IMR-90 (cell line): Measurements from ENCODE around the gene PBXIP1. TPM values are rescaled to one million over a fixed set of nuclear protein-coding genes. Genes with fewer than 3 reads are reported as not detected.

Source experiments
- ATAC-seq: fragments of 200-7000 bp; cut with Tn5 transposase; 2 replicates; pipeline ENCODE4 v1.9.1; 2020; ENCODE audit warnings: low read depth, mild to moderate bottlenecking, moderate library complexity
- BruUV-seq: library from RNA; stranded (reverse); fragments of 400-500 nt; replicated peaks from 2 replicates; lab custom pipeline; 2021; lab: Mats Ljungman, UMichigan
- CTCF ChIA-PET: fragments of 300-600 bp; formaldehyde crosslinking; extraction: SDS; loops from one replicate; lab custom pipeline; 2021; ENCODE audit warnings: antibody characterized with exemption; lab: Yijun Ruan, JAX
- POLR2A ChIA-PET: fragments of 300-600 bp; sonication (Branson Sonifier 250); formaldehyde crosslinking; loops from one replicate; lab custom pipeline; 2022; ENCODE audit warnings: antibody characterized with exemption; ENCODE audit not compliant: unreplicated experiment; lab: Charles Lee
- DNase-seq: peaks from one replicate; pipeline ENCODE4 v3.0.0; 2013
- H2AFZ ChIP-seq: replicated peaks from 2 replicates; pipeline ENCODE3; 2013; ENCODE audit warnings: low read length, mild to moderate bottlenecking; ENCODE audit not compliant: poor library complexity
- H2AK5ac ChIP-seq: 2 replicates; pipeline ENCODE4 v1.6.1; 2013; ENCODE audit warnings: low read depth, low read length, inconsistent platforms
- H2AK9ac ChIP-seq: replicated peaks from 2 replicates; pipeline ENCODE3; 2013; ENCODE audit warnings: mild to moderate bottlenecking, low read depth, low read length, moderate library complexity; ENCODE audit not compliant: poor library complexity
- H2BK120ac ChIP-seq: 2 replicates; pipeline ENCODE4 v1.6.1; 2013; ENCODE audit warnings: low read depth, low read length, inconsistent platforms
- H2BK15ac ChIP-seq: 3 replicates; pipeline ENCODE4 v1.6.1; 2013; ENCODE audit warnings: low read depth, low read length, inconsistent platforms
- H2BK20ac ChIP-seq: 2 replicates; pipeline ENCODE4 v1.6.1; 2013; ENCODE audit warnings: low read depth, mild to moderate bottlenecking, inconsistent platforms, low read length, moderate library complexity
- H2BK5ac ChIP-seq: 2 replicates; pipeline ENCODE4 v1.6.1; 2013; ENCODE audit warnings: mild to moderate bottlenecking, low read depth, low read length, inconsistent platforms; ENCODE audit not compliant: poor library complexity, severe bottlenecking
- H3K14ac ChIP-seq: replicated peaks from 2 replicates; pipeline ENCODE4 v1.6.1; 2013; ENCODE audit warnings: low read depth, low read length, inconsistent platforms
- H3K18ac ChIP-seq: 2 replicates; pipeline ENCODE4 v1.6.1; 2013; ENCODE audit warnings: low read depth, low read length, control low read depth
- H3K23ac ChIP-seq: 2 replicates; pipeline ENCODE4 v1.6.1; 2013; ENCODE audit warnings: low read depth, low read length, inconsistent platforms
- H3K27ac ChIP-seq: 2 replicates; pipeline ENCODE4 v1.5.1; 2013; ENCODE audit warnings: mild to moderate bottlenecking, control low read depth, low read length; ENCODE audit not compliant: insufficient read depth
- H3K27me3 ChIP-seq: 2 replicates; pipeline ENCODE4 v1.6.1; 2013; ENCODE audit warnings: low read length; ENCODE audit not compliant: control insufficient read depth, insufficient read depth
- H3K36me3 ChIP-seq: 2 replicates; pipeline ENCODE4 v1.6.1; 2013; ENCODE audit warnings: low read length, mixed read lengths; ENCODE audit not compliant: control insufficient read depth, insufficient read depth
- H3K4ac ChIP-seq: 2 replicates; pipeline ENCODE4 v1.6.1; 2013; ENCODE audit warnings: low read depth, low read length, inconsistent platforms
- H3K4me1 ChIP-seq: 2 replicates; pipeline ENCODE4 v1.6.1; 2013; ENCODE audit warnings: low read length, mixed read lengths; ENCODE audit not compliant: control insufficient read depth, insufficient read depth
- H3K4me2 ChIP-seq: 2 replicates; pipeline ENCODE4 v1.6.1; 2013; ENCODE audit warnings: low read depth, mild to moderate bottlenecking, control low read depth, low read length, moderate library complexity
- H3K4me3 ChIP-seq: 2 replicates; pipeline ENCODE4 v1.5.1; 2013; ENCODE audit warnings: low read depth, mild to moderate bottlenecking, control low read depth, low read length, moderate library complexity; ENCODE audit not compliant: insufficient read depth
- H3K56ac ChIP-seq: 2 replicates; pipeline ENCODE4 v1.6.1; 2013; ENCODE audit warnings: low read length, inconsistent platforms; ENCODE audit not compliant: insufficient read depth; ENCODE audit errors: extremely low read depth
- H3K79me1 ChIP-seq, 2 experiments: 2 replicates each; pipeline ENCODE4 v1.6.1; 2013; ENCODE audit warnings: low read length in 2 of 2, inconsistent platforms in 1 of 2, low read depth in 1 of 2
- H3K9ac ChIP-seq: 2 replicates; pipeline ENCODE4 v1.6.1; 2013; ENCODE audit warnings: low read depth, low read length, control low read depth
- H3K9me1 ChIP-seq: 2 replicates; pipeline ENCODE4 v1.6.1; 2013; ENCODE audit warnings: low read length, inconsistent platforms; ENCODE audit not compliant: insufficient read depth
- H3K9me3 ChIP-seq: 2 replicates; pipeline ENCODE4 v1.6.1; 2013; ENCODE audit warnings: low read length; ENCODE audit not compliant: control insufficient read depth, insufficient read depth
- H4K20me1 ChIP-seq: 2 replicates; pipeline ENCODE4 v1.6.1; 2013; ENCODE audit warnings: low read length, inconsistent platforms; ENCODE audit not compliant: insufficient read depth
- H4K5ac ChIP-seq: 2 replicates; pipeline ENCODE4 v1.6.1; 2013; ENCODE audit warnings: mild to moderate bottlenecking, low read depth, low read length, control low read depth
- H4K8ac ChIP-seq, 2 experiments: 2 replicates each; pipeline ENCODE4 v1.6.1; 2013; ENCODE audit warnings: low read depth in 2 of 2, low read length in 2 of 2, control low read depth in 1 of 2, inconsistent platforms in 1 of 2
- H4K91ac ChIP-seq: 2 replicates; pipeline ENCODE4 v1.6.1; 2013; ENCODE audit warnings: low read depth, low read length, inconsistent platforms; ENCODE audit not compliant: insufficient read depth
- BHLHE40 ChIP-seq: fragments of 150-350 bp; IDR thresholded peaks from 2 replicates; pipeline ENCODE4 v1.6.1; 2016; ENCODE audit warnings: mild to moderate bottlenecking, low read depth, low read length
- CEBPB ChIP-seq: IDR thresholded peaks from 2 replicates; pipeline ENCODE4 v1.6.1; 2012; ENCODE audit warnings: low read depth, low read length, improper control_type of control experiment
- MAZ ChIP-seq: IDR thresholded peaks from 2 replicates; pipeline ENCODE4 v1.6.1; 2012; ENCODE audit warnings: low read depth, mild to moderate bottlenecking, low read length, improper control_type of control experiment, moderate library complexity, borderline replicate concordance
- MXI1 ChIP-seq: IDR thresholded peaks from 2 replicates; pipeline ENCODE4 v1.6.1; 2012; ENCODE audit warnings: low read depth, mild to moderate bottlenecking, low read length, moderate library complexity, borderline replicate concordance
- NFE2L2 ChIP-seq: fragments of 150-350 bp; IDR thresholded peaks from 2 replicates; pipeline ENCODE4 v1.6.1; 2016; ENCODE audit warnings: low read depth, mild to moderate bottlenecking, low read length
- POLR2A ChIP-seq: IDR thresholded peaks from 2 replicates; pipeline ENCODE4 v1.6.1; 2012; ENCODE audit warnings: mild to moderate bottlenecking, low read depth, low read length
- RCOR1 ChIP-seq: IDR thresholded peaks from 2 replicates; pipeline ENCODE4 v1.6.1; 2012; ENCODE audit warnings: mild to moderate bottlenecking, low read length, improper control_type of control experiment; ENCODE audit not compliant: insufficient replicate concordance
- RFX5 ChIP-seq: IDR thresholded peaks from 2 replicates; pipeline ENCODE4 v1.8.0; 2012; ENCODE audit warnings: low read depth, mild to moderate bottlenecking, low read length, moderate library complexity
- SMC3 ChIP-seq: fragments of 150-350 bp; IDR thresholded peaks from 2 replicates; pipeline ENCODE4 v1.6.1; 2016; ENCODE audit warnings: low read depth, mild to moderate bottlenecking, antibody characterized with exemption, low read length, moderate library complexity
- WGBS, 2 experiments: methylation state at CpG; one replicate each; pipeline versions ENCODE4 v1.1.5 to v1.1.7; 2013; ENCODE audit warnings: missing lambda C conversion rate in 2 of 2; ENCODE audit not compliant: insufficient read length in 1 of 2; ENCODE audit errors: extremely low coverage in 2 of 2; 5-methylcytosine and 5-hydroxymethylcytosine counted together
- dilution Hi-C: fragments of 300-500 bp; cut with HindIII; formaldehyde crosslinking; loops from one replicate; pipeline ENCODE4 v1.14.3; 2018; ENCODE audit warnings: low sequenced_read_pairs; ENCODE audit not compliant: unreplicated experiment
- in situ Hi-C: fragments of 300-500 bp; cut with MboI; formaldehyde crosslinking; loops from 3 replicates; pipeline ENCODE4 v1.14.3; 2019; ENCODE audit warnings: low sequenced_read_pairs, inconsistent platforms, mixed read lengths
- intact Hi-C: fragments of 100-400 bp; cut with micrococcal nuclease; formaldehyde crosslinking; loops from 2 replicates; pipeline ENCODE4 v1.10.0; 2022
- polyA plus RNA-seq, 3 experiments: library from polyadenylated mRNA; depleted of rRNA; stranded (reverse); fragments of >200 nt; gene quantifications; 2 replicates each; pipeline ENCODE4 v1.2.3, GENCODE V29; 2012; ENCODE audit warnings: low replicate concordance in 1 of 3
- total RNA-seq: library from RNA; depleted of rRNA; stranded (reverse); fragments of >200 nt; gene quantifications from 2 replicates; pipeline ENCODE4 v1.2.3, GENCODE V29; 2012

Gene PBXIP1
- total and polyA plus RNA-seq, 2 of the 4 experiments (the other 2 are of a cell fraction): 28.3 to 44.2 TPM

DNA sequence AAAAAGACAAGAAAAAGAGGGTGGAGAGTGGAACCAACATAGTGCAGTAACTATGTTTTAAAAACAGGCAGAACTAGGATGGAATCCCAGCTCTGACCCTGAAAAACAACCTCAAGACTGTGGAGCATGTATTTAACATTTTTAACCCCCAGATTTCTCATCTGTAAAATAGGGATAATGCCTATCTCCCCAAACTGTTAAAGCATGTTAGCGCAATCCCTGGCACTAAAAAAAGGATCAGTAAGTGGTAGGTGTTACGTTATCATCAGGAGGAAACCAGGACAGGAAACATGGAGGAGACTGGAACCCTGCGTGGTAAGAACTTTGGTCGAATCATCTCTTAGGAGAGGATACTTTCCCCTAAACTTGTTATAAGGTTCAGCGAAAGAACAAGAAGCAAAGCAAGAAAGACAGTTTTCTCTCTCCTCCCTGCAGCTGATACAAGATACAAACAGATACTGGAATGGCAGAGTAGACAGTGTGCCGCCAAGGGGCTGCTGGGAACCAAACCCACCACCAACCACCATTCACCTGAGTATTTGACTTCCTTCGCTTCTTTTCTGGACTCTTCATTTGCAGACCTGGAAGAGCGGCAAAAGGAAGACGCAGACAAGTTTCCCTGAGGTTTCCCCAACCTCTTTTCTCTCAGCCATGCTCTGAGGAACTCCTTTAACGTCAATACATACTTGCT, 4.7 kb upstream of the PBXIP1 start:
- POLR2A ChIA-PET: interaction anchor here (1.2 to 2.5 kb wide), 2 partner anchors 10 to 12 kb away, joined by 10 to 17 read pairs; partner anchors contain the start of gene SHC1
- Histone ChIP-seq H3K4me1 (peaks cover 13% of the 10 kb centered on the region), H3K56ac (peak overlapping the region; percentile 22; the same call in 1 of the 2 replicates), H2AK5ac (peak overlapping the region; percentile 95; the same call in 1 of the 2 replicates), H3K9me1 (no peaks in the 10 kb centered on the region), H2BK20ac (no peak overlapping the region), H3K23ac (peak overlapping the region; percentile 49; the same call in 1 of the 2 replicates), H4K8ac (peak overlapping the region in 1 of 2 experiments; percentile 8; a peak in 1 of 4 replicates), H3K14ac (peak overlapping the region; percentile 92), H3K4me2 (peak overlapping the region; percentile 90), H3K18ac (no peak overlapping the region), H3K36me3 (peaks cover 40% of the 10 kb centered on the region), H3K4me3 (peak overlapping the region; percentile 86), H3K4ac (peak overlapping the region; percentile 99), H3K79me1 (peaks cover 25 to 61% of the 10 kb centered on the region in 2 experiments; a peak in 3 of 4 replicates), H3K9me3 (no peaks in the 10 kb centered on the region), H4K91ac (no peak overlapping the region), H2BK5ac (peak overlapping the region; percentile 47), H3K27me3 (no peaks in the 10 kb centered on the region), H4K20me1 (peaks cover 13% of the 10 kb centered on the region), H3K27ac (peak overlapping the region; percentile 43; the same call in 1 of the 2 replicates), H3K9ac (peak overlapping the region; percentile 94), H4K5ac (no peak overlapping the region), H2AK9ac (peak overlapping the region; percentile 59), H2BK15ac (no peak overlapping the region; the same call in 2 of the 3 replicates), H2AFZ (peak overlapping the region; percentile 38), H2BK120ac (no peak overlapping the region; the same call in 1 of the 2 replicates)
- 20% methylated on average over 1 of the region's 10 CpGs; no CpG with 5 or more reads in 1 of the 2 experiments for WGBS, 2 experiments
- in situ Hi-C loops: no loop called here
- TF ChIP-seq MXI1 (no peak), RFX5 (no peak), MAZ (no peak), NFE2L2 (no peak), RCOR1 (no peak), CEBPB (no peak), POLR2A (no peak), BHLHE40 (no peak), SMC3 (no peak)
- ATAC-seq: no peak
- intact Hi-C loops: loop anchor here (2.0 kb wide), 2 partner anchors 38 to 124 kb away; no protein-coding TSS in a partner anchor
- DNase-seq: no peak
- CTCF ChIA-PET: interaction anchor here (0.6 to 1.6 kb wide), 7 partner anchors 10 to 124 kb away, joined by 3 to 11 read pairs (median 3); partner anchors contain the start of gene SHC1
- dilution Hi-C loops: no loop called here
- no TSS peak for BruUV-seq
